GM18861 (cell line): Measurements from ENCODE around the gene LHFPL3.

Experiments used
- ATAC-seq: cut with Tn5 transposase; IDR thresholded peaks from one replicate; pipeline ENCODE4 v1.9.1; 2021; ENCODE audit not compliant: unreplicated experiment

LHFPL3 gene

DNA sequence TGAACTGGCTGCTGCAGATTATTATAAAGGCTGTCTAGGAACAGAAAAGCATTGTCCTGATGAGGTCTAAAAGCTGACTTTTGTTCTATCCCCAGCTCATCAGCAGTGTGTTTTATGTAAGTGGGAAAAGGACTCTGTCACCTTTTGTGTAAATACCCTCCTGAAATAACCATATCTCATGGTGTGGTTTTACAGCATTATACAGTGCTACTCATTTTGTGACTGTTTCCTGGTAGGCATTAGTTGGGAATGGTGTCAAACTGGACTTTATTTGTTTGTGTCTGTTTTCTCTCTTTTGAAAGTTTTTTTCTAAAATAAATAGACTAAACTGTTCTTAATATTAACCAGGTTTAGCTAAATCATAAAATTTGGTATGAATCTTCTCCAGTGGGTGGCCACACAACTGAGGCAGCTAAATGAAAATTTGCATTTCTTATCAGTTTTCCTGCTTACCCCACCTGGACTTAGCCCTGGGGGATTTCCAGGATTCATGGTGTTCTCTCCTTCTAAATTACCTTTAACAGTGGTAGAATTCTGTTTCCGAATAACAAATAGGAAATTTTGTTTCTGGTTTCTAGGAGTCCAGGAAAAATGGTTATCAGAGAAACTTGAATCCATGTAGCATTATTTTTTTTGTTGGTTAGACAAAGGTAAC, 140.9 kb downstream of the LHFPL3 start:
- ATAC-seq = no peak

DNA sequence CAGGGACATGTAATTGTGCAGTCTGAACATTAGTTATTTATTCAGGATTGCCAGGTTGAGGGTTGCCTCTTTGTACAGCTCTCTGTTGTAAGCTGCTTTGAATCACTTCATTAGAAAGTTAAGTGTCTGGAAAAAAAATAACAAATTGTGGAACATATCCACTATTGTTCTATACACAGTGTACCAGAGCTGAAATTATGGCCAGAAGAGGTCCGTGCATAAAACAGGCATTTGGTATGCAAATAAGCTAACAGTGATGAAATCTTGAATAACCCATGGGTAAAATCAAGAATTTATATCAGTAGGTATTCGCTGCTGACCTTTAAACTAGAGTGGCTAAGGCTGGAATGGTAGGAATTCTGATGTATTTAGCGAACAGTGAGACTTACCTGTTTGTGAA, 152.1 kb downstream of the LHFPL3 start:
- ATAC-seq = no peak

DNA sequence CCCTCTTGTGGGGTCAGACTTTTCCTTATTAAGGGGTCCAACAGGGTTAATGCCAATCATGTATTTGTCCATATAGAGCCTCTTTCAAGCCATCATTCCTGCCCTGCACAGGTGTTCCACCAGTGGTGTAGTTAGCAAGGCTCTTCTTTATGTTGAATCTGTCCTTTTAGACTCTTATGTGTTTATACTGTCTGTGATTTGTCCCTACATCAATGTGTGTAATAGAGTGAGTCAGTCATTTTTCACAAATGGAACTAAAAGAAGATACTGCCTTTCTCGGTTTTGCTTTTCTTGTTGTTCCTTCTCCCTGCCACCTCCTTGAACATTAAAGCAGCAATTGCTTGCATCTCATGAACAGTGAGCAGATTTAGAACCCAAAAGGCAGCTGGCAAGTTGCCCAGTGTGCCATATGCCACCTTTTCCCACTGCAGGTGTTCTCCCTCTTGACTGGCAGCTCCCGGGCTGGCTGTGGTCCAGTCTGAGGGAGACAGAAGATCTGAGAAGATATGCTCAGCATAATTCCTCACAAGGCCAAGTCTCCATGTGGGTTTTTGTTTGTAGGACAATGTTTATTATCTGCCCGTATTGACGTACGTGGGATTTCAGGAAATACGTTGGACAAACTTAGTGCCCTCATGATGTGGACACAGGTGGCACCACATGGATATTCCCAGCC, 154.1 kb downstream of the LHFPL3 start:
- ATAC-seq = no peak

DNA sequence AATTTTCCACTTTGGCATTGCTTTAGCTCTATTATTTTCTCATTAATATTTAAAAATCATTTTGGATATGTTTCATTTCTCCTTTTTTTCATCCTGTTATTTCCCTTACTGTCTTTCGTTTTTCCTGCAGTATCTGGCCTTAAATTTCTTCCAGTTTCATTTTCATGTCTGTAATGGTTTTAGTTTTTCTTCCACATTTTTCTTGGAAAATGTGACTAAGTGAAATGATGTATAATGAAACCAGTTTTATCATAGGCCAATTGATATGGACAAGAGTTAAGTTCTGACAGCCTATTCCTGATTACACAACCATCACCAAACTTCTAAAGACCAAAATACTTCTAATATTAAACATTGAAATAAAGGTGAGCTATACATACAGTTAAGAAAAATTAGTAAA, 158.5 kb downstream of the LHFPL3 start:
- no peak for ATAC-seq

DNA sequence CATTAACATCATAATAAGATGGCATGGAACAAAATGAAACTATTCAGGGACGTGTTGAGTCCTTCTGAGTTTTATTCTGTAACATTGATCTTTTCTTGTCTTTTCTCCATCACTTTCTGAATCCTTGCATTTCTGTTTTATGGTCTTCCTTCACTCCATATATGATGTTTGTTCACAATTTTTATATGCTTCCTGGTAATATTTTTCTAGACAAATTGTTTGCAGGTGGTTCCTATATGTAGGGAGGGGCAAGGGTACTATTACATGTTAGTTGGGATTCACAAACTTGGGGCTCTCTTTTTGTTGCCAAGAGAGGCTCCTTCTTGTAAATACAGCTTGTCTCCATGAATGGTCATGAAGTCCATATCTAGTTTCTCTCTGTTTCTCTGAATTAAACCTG, 159.2 kb downstream of the LHFPL3 start:
- ATAC-seq = no peak

DNA sequence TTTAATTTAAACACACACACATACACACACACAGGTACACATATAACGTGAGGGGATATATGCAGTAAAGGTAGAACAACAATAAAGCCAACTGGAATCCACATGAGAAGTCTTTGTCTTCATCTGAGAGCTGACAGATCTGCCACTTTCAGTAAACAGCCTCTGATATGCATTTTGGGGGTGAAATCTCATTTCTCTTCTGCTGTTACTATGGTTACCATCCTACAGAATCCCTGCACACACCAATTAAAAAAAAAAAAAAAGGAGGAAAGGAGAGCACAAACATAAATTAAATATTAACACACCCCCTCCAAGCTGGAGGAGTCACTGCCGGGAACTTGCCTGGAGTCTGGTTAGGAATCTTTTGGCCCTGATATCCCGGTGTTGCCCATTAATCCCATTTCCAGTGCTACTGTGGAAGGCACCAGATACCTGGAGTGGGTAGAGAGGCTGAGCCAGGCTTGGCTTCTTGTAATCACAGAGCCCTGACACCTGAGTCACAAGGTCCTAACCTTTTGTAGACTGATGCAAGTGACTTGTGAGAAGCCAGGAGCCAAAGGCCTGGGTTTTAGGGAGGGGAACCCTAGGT, 169.1 kb downstream of the LHFPL3 start:
- ATAC-seq = no peak

DNA sequence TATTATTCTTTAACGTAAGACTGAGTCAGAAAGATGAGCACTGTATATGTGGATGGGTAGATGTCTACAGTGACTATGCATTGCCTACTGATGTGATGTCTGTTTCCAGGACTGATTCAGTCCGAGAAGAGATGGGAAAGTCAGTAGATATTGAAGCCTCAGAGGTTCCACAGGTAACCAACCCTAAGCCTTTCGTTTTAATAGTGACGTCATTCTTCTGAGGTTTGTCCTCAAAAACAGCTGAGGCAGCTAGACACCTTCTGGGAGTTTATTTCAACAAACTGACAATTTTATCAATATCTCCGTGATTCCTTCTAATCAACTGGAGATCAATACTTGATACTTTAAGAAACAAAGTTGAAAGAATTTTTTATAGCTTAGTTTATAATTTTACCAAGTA, 171.6 kb downstream of the LHFPL3 start:
- ATAC-seq = no peak

DNA sequence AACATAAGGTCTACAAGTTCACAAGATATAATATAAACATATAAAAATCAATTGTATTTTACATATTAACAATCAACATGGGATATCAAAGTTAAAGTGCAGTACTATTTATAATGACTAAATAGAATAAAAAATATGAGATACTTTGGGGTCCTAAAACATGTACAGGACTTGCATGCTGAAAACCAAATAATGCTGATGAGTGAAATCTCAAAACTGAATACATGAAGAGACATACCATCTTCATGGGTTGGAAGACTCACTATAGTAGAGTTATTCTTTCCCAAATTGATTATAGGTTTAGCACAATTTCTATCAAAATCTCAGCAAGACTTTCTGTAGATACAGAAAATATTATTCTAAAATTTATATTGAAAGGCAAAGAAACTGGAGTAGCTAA, 181.5 kb downstream of the LHFPL3 start:
- ATAC-seq = no peak

DNA sequence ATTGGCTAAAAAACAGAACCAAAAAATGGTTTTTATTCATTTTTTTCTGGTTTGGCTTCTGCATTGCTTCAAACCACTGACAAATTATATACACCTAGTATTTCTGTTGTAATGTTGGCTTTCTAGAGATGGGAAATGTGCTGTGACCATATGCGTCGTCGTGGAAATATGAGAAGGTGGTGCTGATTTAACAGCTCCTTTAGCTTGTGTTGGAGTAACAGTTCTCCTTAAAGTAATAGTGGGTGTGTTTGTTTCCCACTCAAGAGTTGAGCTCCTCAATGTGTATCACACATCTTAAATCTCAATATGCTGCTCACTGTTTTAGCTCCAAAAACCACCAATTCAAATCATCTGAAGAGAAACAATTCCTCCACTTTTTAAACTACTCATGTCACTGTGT, 196.4 kb downstream of the LHFPL3 start:
- ATAC-seq = no peak

DNA sequence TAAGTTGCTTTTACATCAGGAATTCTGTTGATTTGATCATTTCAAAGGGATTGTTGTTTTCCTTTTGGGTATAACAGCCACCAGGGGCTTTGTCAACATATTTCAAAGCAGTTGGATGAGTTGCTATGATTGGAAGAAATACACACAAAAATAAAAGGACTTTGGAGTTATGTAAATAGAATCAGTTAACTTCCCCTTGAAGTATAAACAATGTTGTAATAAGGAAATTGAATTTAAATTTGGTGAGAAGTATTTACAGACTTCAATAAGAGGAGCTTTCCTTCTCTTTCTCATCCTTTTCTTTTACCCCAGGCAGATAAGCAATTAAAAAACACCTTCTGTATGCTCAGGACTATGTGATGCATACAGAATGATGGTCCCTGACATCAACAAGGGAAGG, 199.7 kb downstream of the LHFPL3 start:
- ATAC-seq = no peak

DNA sequence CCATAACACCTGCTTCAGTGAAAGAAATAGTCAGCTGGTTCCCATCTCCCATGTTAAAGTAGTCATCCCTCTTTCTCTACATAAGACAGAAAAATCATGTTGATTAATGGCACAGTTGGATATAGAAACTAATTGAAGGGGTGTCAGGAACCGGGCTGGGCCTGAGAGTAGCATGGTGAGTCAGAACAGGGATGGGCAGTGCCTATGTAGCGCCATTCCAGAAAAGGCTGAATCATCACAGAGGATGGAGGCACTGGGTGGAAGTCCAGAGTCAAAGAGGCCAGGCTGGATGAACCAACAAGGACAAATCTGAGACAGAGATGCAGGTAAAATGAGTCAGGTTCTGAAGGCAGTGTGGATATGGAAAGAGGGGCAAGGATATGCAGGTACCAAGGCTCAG, 201.2 kb downstream of the LHFPL3 start:
- ATAC-seq = no peak

DNA sequence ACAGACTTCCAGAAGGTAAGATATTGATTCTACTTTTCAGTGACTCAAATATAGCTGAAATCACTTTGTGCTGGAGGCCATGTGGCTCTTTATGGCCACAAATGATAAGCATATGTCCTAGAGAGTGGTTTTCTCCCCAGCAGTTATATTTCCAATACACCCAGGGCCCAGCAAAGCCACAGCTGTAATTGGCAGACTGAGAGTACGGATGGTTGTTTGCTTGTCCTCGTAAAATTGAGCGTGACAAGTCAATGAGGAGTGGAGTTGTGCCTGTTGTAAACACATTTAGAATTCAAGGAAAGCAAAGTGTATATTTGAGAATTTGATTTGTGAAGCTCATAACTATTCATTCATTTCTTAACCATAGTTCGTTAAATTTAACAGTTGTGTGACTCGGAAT, 201.8 kb downstream of the LHFPL3 start:
- no peak for ATAC-seq

DNA sequence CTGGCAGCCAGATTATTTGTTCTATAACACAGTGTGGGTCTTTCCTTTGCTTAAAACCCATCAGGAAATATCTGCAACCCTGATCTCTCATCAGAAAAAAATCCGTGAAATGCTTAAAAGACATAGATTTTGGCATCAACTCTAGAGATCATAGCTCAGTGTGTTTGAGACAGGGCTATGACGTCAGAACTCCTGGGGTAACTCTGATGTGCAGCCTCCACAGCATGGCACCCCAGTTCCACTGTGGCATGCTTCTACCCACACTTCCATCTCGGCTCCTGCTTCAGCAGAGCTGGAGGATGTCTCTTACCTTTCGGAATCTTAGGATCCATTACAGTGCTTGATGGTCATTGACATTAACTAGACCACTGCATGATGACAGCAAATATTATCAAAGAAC, 205.7 kb downstream of the LHFPL3 start:
- ATAC-seq = no peak

DNA sequence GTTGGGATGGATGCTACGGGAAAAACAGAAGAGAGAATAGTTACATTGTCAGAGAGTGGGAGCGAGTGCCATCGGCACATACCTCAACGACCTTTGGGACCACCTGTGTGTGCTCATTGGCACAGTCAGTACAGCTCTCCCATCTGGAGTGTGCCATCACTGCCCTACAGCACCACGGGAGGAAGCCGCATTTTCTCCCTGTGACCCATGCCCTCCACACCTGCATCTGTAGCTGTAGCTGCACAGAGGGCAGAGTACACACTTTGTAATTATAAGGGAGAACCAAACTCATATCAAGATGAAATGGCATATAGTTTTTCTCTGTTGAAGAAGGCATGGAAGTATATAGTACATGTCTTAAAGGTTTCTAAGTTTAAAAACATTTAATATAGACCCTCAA, 207.4 kb downstream of the LHFPL3 start:
- ATAC-seq = no peak

DNA sequence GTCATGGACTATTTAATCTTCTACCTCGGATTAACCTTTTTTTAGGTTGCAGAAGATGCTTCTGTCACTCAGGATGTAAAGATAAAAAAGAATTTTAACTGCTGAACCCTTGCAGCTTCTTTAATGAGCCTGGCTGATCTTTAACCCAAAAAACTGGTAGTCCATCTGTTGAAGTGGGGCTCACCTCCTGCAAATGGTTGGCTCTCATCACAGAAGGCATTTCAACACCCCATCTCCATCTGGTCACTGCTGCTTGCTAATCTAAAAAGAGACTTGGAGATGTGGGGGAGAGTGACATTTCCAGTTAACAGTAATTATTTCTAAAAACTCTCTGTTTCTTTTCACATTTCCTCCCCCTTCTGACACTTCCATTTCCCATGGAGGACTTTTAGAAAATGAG, 208.6 kb downstream of the LHFPL3 start:
- no peak for ATAC-seq

DNA sequence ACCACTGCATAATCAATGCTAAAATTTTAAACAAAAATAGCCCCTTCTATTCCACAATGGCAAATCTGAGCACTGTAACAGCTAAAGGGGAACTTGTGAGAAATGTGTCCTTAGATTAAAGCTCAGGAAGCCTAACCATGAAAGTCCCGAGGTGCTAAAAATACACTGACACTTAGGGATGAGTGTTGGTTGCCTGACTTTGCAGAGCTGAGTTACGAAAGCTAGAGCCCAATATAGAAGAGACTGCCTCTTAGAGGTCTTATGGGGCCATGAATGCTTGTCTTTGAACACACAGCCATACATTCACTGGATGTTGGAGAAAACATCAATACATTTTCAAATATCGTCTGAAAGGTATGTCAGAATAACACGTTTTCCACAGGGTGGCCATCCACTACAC, 209.7 kb downstream of the LHFPL3 start:
- no peak for ATAC-seq

DNA sequence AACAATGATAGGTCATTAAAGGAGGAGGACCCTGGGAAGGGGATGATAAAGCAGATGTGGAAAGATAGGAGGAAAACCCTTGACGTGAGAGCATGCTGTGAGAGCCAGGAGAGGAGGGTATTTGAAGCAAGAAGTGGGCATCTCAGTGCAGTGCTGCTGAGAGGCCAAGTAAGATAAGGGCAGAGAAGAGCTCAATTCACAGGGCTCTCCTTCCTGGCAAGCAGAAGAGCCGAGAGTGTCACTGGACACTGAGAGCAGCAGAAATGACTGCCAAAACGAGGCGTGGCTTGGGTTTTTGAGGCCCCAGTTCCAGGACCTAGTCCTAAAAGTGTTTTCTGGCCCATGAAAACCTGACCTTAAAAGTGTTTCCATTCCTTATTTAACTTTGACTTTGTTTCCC, 213.5 kb downstream of the LHFPL3 start:
- no peak for ATAC-seq

DNA sequence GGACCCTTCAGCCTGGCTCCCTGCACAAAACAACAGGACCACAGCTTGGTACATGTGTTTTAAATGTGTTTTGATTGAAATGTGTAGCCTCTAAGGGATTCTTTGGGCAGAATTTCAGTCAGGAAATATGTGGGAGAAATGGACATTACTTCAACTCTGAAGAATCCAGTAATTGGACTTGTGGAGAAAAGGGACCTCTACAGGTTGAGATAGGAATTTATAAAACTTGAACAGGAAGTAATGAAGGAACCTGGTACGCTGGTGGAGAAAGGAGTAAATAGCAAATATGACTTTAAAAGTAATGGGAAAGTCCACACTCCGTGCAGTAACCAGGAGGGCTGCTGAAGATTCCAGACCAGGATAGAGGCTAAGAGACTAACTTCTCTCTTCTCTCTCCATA, 220.5 kb downstream of the LHFPL3 start:
- no peak for ATAC-seq

DNA sequence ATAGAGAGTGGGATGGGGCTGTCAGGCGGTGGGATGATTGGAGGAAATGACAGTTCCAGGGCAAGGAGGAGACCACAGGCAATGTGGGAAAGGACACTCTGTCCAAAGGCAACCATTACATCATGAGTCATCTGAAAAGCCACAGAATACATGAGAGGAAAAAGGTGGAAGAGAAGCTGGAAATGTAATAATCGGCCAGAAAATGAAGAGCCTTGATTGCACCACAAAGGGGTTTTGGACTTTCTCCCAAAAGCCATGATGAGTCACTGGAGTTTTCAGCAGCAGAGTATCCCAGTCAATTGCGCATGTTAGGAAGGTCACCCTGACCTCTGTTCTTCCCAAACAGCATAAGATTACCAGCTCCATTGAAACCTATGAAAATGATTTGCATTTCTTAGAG, 222.0 kb downstream of the LHFPL3 start:
- no peak for ATAC-seq

DNA sequence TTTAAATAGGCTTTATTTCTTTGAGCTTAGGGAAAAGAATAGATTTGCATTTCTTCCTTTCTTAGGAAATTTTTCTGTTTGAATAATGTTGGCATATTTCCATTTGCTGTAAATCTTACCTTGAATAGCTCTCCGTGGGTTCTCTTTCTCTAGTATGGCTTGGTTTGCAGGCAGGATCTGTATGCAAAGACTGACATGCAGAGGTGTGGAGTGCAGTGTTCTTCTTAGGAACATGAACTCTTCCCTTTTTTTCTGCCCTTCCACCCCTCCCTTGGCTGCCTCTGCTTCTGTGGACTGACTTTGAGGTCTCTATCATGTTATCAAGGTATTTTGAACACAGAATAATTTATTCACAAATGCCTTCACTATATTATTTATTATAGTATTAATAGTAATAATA, 222.8 kb downstream of the LHFPL3 start:
- no peak for ATAC-seq

DNA sequence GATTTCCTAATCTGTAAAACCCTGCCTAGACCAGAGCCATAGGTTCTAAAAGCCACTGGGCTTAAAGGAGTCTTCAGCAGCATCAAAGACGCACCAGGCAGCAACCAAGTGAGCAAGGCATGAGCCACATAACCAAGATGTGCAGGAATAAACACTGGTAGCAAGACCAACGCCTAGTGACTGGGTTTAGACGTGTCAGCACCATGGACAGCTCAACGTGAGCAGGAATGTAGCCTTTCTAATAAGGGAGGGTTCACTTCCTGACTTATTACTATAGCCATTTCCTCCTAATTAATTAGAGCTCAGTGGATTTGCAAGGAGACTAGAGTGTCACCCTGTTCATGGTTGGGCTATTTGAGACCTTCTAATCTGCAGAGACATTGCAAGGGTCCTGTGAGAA, 223.7 kb downstream of the LHFPL3 start:
- ATAC-seq = no peak

DNA sequence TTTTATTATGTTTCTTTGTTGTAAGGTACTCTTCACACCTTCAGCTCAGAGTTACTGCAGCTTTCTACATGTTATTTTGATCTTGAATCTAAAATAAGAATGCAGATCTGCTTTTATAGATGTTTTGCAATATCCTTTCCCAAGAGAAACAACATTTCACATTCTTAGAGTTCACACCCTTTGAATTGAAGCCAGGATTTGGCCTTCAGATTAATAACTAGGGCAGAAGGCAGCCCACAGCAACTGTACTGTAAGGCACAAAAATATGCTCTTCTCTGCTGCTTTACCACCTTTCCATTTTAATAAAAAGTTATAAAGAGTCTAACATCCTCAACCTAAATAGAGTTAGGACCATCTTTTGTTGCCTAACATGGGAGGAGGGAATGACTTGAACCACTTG, 224.7 kb downstream of the LHFPL3 start:
- ATAC-seq = no peak
